Erythroblast (primary cell): Measurements from ENCODE around the gene CCDC194.

Experiments used
- GATA1 ChIP-seq: IDR thresholded peaks from 2 replicates; pipeline ENCODE4 v1.6.1; 2011; ENCODE audit warnings: low read depth, mild to moderate bottlenecking, control low read depth, low read length, moderate library complexity
- POLR2A ChIP-seq: IDR thresholded peaks from 2 replicates; pipeline ENCODE4 v1.6.1; 2011; ENCODE audit warnings: mild to moderate bottlenecking, low read length

DNA sequence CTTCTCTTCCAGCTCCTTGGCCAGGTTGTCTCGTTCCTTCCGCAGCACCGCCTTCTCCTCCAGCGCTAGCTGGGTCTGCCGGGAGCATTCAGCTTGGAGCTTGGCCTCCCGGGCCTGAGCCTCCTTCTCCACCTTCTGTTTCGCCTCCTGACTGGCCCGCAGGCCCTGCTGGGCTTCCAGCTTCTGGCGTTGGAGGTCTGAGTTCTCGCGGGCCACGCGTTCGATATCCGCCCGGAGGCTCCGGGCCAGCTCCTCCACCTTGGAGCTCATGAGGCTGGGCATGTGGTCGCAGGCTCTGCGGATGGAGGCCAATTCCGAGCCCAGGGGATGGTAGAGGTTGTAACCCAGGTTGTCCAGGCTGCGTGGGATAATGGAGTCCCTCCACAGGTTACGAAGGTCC is 28.6 kb downstream of the CCDC194 start:
- TF ChIP-seq POLR2A (no peak), GATA1 (no peak)
